ENCODE measurements around the gene CLCNKA. TPM values are rescaled to one million over a fixed set of nuclear protein-coding genes. Genes with fewer than 3 reads are reported as not detected.

CLCNKA gene
- polyA plus RNA-seq, 1 of the 3 experiments (the other 2 are of a cell fraction): 0.03 TPM

- ChIA-PET POLR2A (no interaction called here), CTCF (interaction anchor here (2.0 to 12.3 kb wide), 7 partner anchors 21 to 286 kb away, joined by 7 to 513 read pairs (median 93); partner anchors contain the start of gene EPHA2)
- Histone ChIP-seq H3K4me1 (ENCODE audit: control insufficient read depth in 1 of 2, insufficient read depth in 2 of 2, low read depth in 1 of 2, low read length in 1 of 2) (peaks cover 15 to 26% of the 10 kb centered on the region in 2 experiments; a peak in 3 of 4 replicates), H2AFZ (ENCODE audit: low read depth) (no peak overlapping the region), H3K9ac (no peak overlapping the region), H3K4me3 (ENCODE audit: low read depth in 2 of 2, low read length in 1 of 2) (no peak overlapping the region), H3K27me3 (ENCODE audit: insufficient read depth) (no peaks in the 10 kb centered on the region), H3K4me2 (peak overlapping the region; percentile 64), H3K9me3 (no peaks in the 10 kb centered on the region), H3K27ac (ENCODE audit: low read depth in 2 of 2, low read length in 1 of 2) (peak overlapping the region in 1 of 2 experiments; percentile 72; a peak in 2 of 4 replicates), H4K20me1 (ENCODE audit: insufficient read depth) (no peaks in the 10 kb centered on the region), H3F3A (replicated peaks; ENCODE audit: insufficient read depth) (peaks cover 29% of the 10 kb centered on the region), H3K79me2 (ENCODE audit: insufficient read depth) (no peaks in the 10 kb centered on the region), H3K9me2 (no peaks in the 10 kb centered on the region), H3K36me3 (replicated peaks in 1 of 2; ENCODE audit: control insufficient read depth in 1 of 2, insufficient read depth in 2 of 2, low read length in 1 of 2) (no peaks in the 10 kb centered on the region)
- TF ChIP-seq, protein P1, sequence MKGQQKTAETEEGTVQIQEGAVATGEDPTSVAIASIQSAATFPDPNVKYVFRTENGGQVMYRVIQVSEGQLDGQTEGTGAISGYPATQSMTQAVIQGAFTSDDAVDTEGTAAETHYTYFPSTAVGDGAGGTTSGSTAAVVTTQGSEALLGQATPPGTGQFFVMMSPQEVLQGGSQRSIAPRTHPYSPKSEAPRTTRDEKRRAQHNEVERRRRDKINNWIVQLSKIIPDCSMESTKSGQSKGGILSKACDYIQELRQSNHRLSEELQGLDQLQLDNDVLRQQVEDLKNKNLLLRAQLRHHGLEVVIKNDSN (IDR thresholded peaks at IDR 0.05; ENCODE audit: borderline replicate concordance, low read depth): peak; percentile 50; the same call in 1 of the 2 replicates
- TF ChIP-seq TAF1 (IDR thresholded peaks at IDR 0.05; ENCODE audit: borderline replicate concordance, low read depth, low read length) (no peak), FOSL2 (IDR thresholded peaks at IDR 0.05; ENCODE audit: borderline replicate concordance, low read depth) (peak; percentile 73; the same call in 1 of the 2 replicates), MAX (IDR thresholded peaks at IDR 0.05; ENCODE audit: low read depth) (peak; percentile 93), EP300 (IDR thresholded peaks at IDR 0.05; ENCODE audit: borderline replicate concordance in 1 of 2, low read depth in 1 of 2, low read length in 1 of 2) (peak in 1 of 2 experiments; percentile 26; a peak in 2 of 4 replicates), FOXJ3 (CRISPR knock-in tag; IDR thresholded peaks at IDR 0.05) (peak; percentile 61), ELF1 (IDR thresholded peaks at IDR 0.05) (no peak), TEAD4 (IDR thresholded peaks at IDR 0.05; ENCODE audit: borderline replicate concordance, insufficient read depth) (no peak), TCF12 (IDR thresholded peaks at IDR 0.05) (peak; percentile 65; the same call in 1 of the 2 replicates), GATA2 (CRISPR knock-in tag; IDR thresholded peaks at IDR 0.05) (peak; percentile 81), MXI1 (IDR thresholded peaks at IDR 0.05; ENCODE audit: low read depth, low read length) (peak; percentile 92; the same call in 1 of the 2 replicates)
- TF ChIP-seq, protein P2, sequence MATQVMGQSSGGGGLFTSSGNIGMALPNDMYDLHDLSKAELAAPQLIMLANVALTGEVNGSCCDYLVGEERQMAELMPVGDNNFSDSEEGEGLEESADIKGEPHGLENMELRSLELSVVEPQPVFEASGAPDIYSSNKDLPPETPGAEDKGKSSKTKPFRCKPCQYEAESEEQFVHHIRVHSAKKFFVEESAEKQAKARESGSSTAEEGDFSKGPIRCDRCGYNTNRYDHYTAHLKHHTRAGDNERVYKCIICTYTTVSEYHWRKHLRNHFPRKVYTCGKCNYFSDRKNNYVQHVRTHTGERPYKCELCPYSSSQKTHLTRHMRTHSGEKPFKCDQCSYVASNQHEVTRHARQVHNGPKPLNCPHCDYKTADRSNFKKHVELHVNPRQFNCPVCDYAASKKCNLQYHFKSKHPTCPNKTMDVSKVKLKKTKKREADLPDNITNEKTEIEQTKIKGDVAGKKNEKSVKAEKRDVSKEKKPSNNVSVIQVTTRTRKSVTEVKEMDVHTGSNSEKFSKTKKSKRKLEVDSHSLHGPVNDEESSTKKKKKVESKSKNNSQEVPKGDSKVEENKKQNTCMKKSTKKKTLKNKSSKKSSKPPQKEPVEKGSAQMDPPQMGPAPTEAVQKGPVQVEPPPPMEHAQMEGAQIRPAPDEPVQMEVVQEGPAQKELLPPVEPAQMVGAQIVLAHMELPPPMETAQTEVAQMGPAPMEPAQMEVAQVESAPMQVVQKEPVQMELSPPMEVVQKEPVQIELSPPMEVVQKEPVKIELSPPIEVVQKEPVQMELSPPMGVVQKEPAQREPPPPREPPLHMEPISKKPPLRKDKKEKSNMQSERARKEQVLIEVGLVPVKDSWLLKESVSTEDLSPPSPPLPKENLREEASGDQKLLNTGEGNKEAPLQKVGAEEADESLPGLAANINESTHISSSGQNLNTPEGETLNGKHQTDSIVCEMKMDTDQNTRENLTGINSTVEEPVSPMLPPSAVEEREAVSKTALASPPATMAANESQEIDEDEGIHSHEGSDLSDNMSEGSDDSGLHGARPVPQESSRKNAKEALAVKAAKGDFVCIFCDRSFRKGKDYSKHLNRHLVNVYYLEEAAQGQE (IDR thresholded peaks at IDR 0.05; ENCODE audit: low read depth, low read length): 0 out of 2 replicates have a peak, but pooled peaks have one; percentile 38
- TF ChIP-seq, protein P3, sequence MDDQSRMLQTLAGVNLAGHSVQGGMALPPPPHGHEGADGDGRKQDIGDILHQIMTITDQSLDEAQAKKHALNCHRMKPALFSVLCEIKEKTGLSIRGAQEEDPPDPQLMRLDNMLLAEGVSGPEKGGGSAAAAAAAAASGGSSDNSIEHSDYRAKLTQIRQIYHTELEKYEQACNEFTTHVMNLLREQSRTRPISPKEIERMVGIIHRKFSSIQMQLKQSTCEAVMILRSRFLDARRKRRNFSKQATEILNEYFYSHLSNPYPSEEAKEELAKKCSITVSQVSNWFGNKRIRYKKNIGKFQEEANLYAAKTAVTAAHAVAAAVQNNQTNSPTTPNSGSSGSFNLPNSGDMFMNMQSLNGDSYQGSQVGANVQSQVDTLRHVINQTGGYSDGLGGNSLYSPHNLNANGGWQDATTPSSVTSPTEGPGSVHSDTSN (IDR thresholded peaks at IDR 0.05): peak; percentile 79
- peak; percentile 82 for DNase-seq
- 28% methylated on average over 9 of the region's 11 CpGs for WGBS (ENCODE audit: low lambda C conversion rate)
These were observed 55.0 kb downstream of the CLCNKA start for GRCh38 chr1:16076865-16077238.
